GM21367 (cell line): ENCODE data around the gene HTR2A.

Source experiments
- ATAC-seq: cut with Tn5 transposase; IDR thresholded peaks from one replicate; pipeline ENCODE4 v1.9.1; 2021; ENCODE audit not compliant: unreplicated experiment

HTR2A gene

DNA sequence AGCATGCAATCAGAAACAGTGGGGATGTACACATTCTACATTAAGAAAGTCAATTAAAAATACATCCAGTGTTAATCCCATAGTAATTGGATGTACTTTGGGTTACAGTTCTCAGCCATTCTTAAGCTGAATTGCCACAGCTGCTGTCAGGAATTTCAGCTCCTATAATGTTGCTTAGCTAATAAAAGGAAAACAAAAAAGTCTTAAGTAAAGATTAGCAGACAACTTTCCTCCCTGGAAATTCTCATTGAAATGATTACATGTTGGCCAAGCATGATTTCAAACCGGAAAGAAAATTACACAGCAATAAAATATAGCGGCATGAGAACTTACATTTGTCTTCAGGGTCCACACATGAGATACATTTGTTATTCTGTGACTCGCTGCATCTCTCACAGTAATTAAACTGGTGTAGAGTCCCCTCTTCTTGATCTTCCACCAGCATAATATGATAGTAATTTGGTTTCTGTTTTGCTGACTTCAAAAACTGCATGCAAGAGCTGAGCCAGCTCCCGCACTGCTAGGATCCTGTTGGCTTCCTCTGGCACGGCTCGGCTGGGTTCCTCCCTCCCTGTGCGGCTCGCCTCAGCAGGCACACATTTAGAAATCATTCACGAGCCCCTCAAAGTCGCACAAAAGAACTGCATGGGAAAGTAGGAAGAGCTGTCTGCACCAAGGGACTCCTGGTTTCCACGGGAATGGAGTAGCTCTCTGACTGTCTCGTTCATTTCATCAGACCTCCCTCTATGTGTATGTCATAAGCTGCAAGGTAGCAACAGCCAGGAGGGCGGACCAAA, at the start of gene HTR2A:
TSS of gene HTR2A (minus strand) at position 713 of the 797 bp plus-strand sequence. CDS start 1,147 bp downstream, outside the sequence.
- no peak for ATAC-seq

DNA sequence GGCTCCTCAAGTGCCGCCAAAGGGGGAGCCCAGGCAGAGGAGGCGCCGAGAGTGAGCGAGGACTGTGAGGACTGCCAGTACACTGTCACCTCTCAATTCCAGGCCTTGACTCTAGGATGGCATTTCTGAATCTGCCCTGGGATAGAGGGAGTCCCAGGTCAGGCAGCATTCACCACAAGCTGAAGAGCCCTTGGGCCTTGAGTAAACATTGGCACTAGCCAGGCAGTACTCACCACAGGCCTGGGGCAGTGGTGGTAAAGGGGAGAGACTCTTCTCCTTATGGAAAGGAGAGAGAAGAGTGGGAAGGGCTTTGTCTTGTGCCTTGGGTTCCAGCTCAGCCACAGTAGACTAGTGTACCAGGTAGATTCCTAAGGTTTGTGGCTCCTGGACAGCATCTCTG, 39.7 kb upstream of the HTR2A start:
- no peak for ATAC-seq

DNA sequence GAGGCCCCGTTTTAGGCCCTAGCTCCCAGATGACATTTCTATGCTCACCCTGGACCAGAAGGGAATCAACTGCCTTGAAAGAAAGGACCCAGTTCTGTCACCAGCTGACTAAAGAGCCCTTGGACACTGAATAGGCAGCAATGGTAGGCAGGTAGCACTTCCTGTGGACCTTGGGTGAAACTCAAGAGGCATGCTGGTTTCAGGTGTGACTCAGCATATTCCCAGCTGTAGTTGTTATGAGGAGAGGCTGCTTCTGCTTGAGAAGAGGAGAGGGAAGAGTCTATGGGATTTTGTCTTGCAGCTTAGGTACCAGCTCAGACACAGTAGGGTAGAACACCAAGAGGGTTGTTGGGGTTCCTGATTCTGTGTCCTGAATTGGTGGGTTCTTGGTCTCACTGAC, 37.9 kb upstream of the HTR2A start:
- ATAC-seq, result no peak

GRCh38 chr13:46926916-46927590, 30.2 kb upstream of the HTR2A start:
- ATAC-seq, result no peak

- ATAC-seq, result no peak
These were observed 28.6 kb upstream of the HTR2A start for GRCh38 chr13:46925486-46925885.

DNA sequence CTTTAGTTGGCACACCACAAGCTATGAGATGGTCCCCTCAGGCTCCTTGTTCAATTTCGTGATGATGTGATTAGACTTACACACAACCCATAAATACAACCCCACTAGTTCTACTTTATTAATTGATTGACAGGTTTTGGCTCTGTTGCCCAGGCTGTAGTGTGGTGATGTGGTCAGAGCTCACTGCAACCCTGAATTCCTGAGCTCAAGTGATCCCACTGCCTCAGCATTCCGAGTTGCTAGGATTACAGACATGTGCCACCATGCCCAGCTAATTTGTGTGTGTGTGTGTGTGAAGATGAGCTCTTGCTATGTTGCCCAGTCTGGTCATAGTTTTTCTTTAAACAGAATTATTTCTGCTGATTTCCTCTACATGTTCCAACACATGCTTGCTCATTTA, 17.5 kb upstream of the HTR2A start:
- no peak for ATAC-seq

DNA sequence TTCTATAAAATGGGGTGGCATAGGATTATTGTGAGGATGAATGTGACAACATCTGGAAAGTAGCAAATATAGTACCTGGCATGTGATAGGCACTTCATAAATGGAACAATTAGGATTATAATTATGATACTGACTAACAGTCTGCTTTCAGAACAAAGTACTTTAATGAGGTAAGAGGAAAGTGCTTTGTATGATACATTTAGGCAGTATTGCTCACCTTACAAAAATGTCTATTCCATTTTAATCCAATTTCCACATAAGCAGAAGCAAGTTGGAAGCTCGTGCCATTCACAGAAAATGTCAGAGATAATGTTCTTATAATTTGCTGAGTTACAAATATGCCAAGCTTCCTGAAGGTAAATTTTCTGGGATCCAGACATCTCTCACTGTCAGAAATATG, 16.9 kb upstream of the HTR2A start:
- no peak for ATAC-seq

DNA sequence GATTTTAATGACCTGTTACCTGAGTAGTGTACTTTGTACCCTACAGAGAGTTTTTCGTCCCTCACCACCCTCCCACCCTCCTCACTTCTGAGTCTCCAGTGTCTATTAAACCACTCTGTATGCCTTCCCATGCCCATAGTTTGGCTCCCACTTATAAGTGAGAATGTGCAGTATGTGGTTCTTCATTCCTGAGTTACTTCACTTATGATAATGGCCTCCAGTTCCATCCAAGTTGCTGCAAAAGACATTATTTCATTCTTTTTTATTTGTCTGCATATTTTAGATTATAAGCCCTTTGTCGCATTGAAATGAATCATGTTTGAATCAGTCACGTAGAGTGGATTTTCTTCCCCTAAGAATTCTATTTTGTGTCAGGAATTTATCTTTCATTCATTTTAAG, 12.2 kb upstream of the HTR2A start:
- ATAC-seq, result no peak

DNA sequence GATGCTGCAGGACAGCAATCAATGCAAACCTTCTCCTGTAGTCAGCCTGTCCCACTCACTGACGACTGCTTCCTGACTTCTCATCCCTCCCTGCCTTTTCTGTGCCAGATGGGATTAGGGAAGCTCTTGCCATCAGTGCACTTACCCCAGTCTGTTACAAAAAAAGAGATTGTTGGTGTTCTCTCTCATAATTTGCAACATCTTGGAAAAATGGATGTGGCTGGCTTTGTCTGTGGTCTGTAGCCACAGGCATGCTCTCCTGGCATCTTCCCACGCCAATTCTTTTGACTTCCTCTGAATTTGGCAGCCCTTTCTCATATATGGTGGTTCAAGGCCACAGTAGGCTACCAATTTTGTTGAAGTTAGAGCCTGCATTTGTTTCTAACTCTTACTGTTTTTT, 11.6 kb upstream of the HTR2A start:
- ATAC-seq, result no peak

DNA sequence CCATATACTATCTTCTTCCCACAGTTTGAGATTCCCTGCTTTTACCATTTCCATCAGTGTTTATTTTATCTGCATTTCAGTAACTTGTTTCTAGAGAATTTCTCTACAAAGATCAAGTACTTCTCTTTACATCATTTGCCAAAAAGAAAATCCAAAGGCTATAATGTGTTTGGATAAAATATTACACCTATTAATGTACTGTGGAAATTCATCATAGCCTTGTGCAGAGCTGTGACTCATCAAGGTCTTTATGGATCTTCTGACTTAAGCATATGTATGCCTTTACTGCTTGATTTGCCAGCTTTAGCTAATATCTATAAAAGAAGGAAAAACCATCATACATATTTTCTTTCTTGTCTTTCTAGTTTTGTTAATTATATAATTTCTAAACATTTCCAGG, 9.6 kb upstream of the HTR2A start:
- no peak for ATAC-seq

DNA sequence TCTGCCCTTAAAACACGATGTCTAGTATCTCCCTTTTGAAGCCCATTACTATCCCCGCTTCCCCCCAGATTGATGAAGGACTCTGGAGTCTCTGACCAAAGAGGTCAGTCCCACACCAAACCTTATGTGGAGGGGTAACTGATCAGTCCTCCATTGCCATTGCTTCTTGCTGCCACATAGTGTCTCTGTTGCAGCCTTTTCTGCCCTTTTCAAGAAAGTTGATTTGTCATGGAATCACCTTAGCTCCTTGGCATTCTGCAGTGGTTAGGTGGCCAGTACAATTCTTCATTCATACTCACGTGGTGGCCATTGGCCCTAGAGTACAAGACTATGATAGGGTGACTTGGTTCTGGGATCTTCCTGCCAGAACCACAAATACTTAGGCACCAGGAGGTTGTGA, 8.4 kb upstream of the HTR2A start:
- no peak for ATAC-seq

- no peak for ATAC-seq
These were observed 6.9 kb upstream of the HTR2A start for GRCh38 chr13:46903748-46904147.

- no peak for ATAC-seq
These were observed 4.9 kb upstream of the HTR2A start for GRCh38 chr13:46901721-46902120.

- ATAC-seq, result no peak
These were observed 2.9 kb upstream of the HTR2A start for GRCh38 chr13:46899801-46900200.

DNA sequence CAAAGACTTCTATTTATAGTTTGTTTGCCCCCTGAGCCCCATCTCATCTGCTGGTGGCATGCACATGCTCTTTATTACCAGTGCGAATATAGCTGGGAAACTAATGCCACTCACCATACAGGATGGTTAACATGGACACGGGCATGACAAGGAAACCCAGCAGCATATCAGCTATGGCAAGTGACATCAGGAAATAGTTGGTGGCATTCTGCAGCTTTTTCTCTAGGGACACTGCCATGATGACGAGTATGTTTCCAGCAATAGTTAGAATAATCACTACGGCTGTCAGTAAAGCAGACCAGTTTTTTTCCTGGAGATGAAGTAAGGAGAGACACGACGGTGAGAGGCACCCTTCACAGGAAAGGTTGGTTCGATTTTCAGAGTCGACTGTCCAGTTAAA, 1.5 kb downstream of the HTR2A start:
- ATAC-seq, result no peak

- no peak for ATAC-seq
These were observed 2.3 kb downstream of the HTR2A start for GRCh38 chr13:46894568-46894967.

- ATAC-seq, result peak; percentile 87
These were observed 2.9 kb downstream of the HTR2A start for GRCh38 chr13:46893798-46894560.

GRCh38 chr13:46893221-46893740, 3.6 kb downstream of the HTR2A start:
- ATAC-seq, result no peak

- no peak for ATAC-seq
These were observed 11.8 kb downstream of the HTR2A start for GRCh38 chr13:46885018-46885417.

GRCh38 chr13:46884531-46884930, 12.3 kb downstream of the HTR2A start:
- ATAC-seq, result no peak

GRCh38 chr13:46881621-46882020, 15.2 kb downstream of the HTR2A start:
- ATAC-seq, result no peak

- no peak for ATAC-seq
These were observed 22.8 kb downstream of the HTR2A start for GRCh38 chr13:46874006-46874405.
